ENCODE data around the gene ZNF697. TPM values are rescaled to one million over a fixed set of nuclear protein-coding genes. Genes with fewer than 3 reads are reported as not detected.

The ZNF697 gene
- total RNA-seq, 4 donors from 2014 or later, result 2.6 to 8.1 (median 3.7) TPM

- H3K36me3 ChIP-seq, result no peaks in the 10 kb centered on the region
- H3K4me1 ChIP-seq, result peaks cover 21% of the 10 kb centered on the region
- H3K9me3 ChIP-seq, result no peaks in the 10 kb centered on the region
- TF ChIP-seq EP300 (IDR thresholded peaks at IDR 0.05), result no peak
- no peak for TF ChIP-seq CTCF (IDR thresholded peaks at IDR 0.05)
- no peak for TF ChIP-seq POLR2AphosphoS5 (IDR thresholded peaks at IDR 0.05)
- no peak for TF ChIP-seq POLR2A (IDR thresholded peaks at IDR 0.05)
- H3K27ac ChIP-seq, result peak overlapping the region; percentile 15
- WGBS, result 54% methylated on average over 4 of the region's 4 CpGs
- H3K27me3 ChIP-seq, result no peaks in the 10 kb centered on the region
- DNase-seq (ENCODE audit: low spot score in 2 of 2), result no peak
- H3K4me3 ChIP-seq, result no peak overlapping the region
Observed at GRCh38 chr1:119674111-119674526, 26.1 kb upstream of the ZNF697 start.

GRCh38 chr1:119673171-119673940, 25.3 kb upstream of the ZNF697 start:
- H3K4me3 ChIP-seq, result no peak overlapping the region
- TF ChIP-seq POLR2AphosphoS5 (IDR thresholded peaks at IDR 0.05), result no peak
- no peak for TF ChIP-seq CTCF (IDR thresholded peaks at IDR 0.05)
- no peak for TF ChIP-seq EP300 (IDR thresholded peaks at IDR 0.05)
- TF ChIP-seq POLR2A (IDR thresholded peaks at IDR 0.05), result no peak
- WGBS, result 90% methylated on average over 4 of the region's 4 CpGs
- no peak for DNase-seq (ENCODE audit: low spot score in 2 of 2)
- peaks cover 21% of the 10 kb centered on the region for H3K4me1 ChIP-seq
- no peak overlapping the region for H3K27ac ChIP-seq
- no peaks in the 10 kb centered on the region for H3K36me3 ChIP-seq
- H3K9me3 ChIP-seq, result no peaks in the 10 kb centered on the region
- no peaks in the 10 kb centered on the region for H3K27me3 ChIP-seq

GRCh38 chr1:119670898-119671297, 22.8 kb upstream of the ZNF697 start:
- 97% methylated on average over 2 of the region's 2 CpGs for WGBS
- no peak for TF ChIP-seq EP300 (IDR thresholded peaks at IDR 0.05)
- TF ChIP-seq CTCF (IDR thresholded peaks at IDR 0.05), result no peak
- TF ChIP-seq POLR2A (IDR thresholded peaks at IDR 0.05), result no peak
- TF ChIP-seq POLR2AphosphoS5 (IDR thresholded peaks at IDR 0.05), result no peak
- no peaks in the 10 kb centered on the region for H3K27me3 ChIP-seq

GRCh38 chr1:119667173-119667572, 19.1 kb upstream of the ZNF697 start:
- Histone ChIP-seq H3K9me3 (no peaks in the 10 kb centered on the region), H3K36me3 (no peaks in the 10 kb centered on the region), H3K4me1 (no peaks in the 10 kb centered on the region), H3K27me3 (no peaks in the 10 kb centered on the region), H3K27ac (no peak overlapping the region), H3K4me3 (no peak overlapping the region)
- DNase-seq (ENCODE audit: low spot score in 2 of 2), result no peak
- WGBS, result 92% methylated on average over 6 of the region's 6 CpGs
- TF ChIP-seq POLR2AphosphoS5 (IDR thresholded peaks at IDR 0.05) (no peak), POLR2A (IDR thresholded peaks at IDR 0.05) (no peak), CTCF (IDR thresholded peaks at IDR 0.05) (no peak), EP300 (IDR thresholded peaks at IDR 0.05) (no peak)

More at GRCh38 chr1:119670898-119671297, 22.8 kb upstream of the ZNF697 start:
- no peak for DNase-seq (ENCODE audit: low spot score in 2 of 2)
- no peaks in the 10 kb centered on the region for H3K36me3 ChIP-seq
- H3K4me3 ChIP-seq, result no peak overlapping the region
- H3K4me1 ChIP-seq, result peaks cover 20% of the 10 kb centered on the region
- no peak overlapping the region for H3K27ac ChIP-seq
- H3K9me3 ChIP-seq, result no peaks in the 10 kb centered on the region

- Histone ChIP-seq H3K27ac (no peak overlapping the region), H3K4me1 (no peaks in the 10 kb centered on the region), H3K9me3 (no peaks in the 10 kb centered on the region), H3K4me3 (no peak overlapping the region), H3K27me3 (no peaks in the 10 kb centered on the region), H3K36me3 (no peaks in the 10 kb centered on the region)
- no peak for TF ChIP-seq POLR2AphosphoS5 (IDR thresholded peaks at IDR 0.05)
- no peak for TF ChIP-seq POLR2A (IDR thresholded peaks at IDR 0.05)
- no peak for TF ChIP-seq CTCF (IDR thresholded peaks at IDR 0.05)
- TF ChIP-seq EP300 (IDR thresholded peaks at IDR 0.05), result no peak
- 72% methylated on average over 5 of the region's 5 CpGs for WGBS
- no peak for DNase-seq (ENCODE audit: low spot score in 2 of 2)
Observed at GRCh38 chr1:119664067-119664466, 16.0 kb upstream of the ZNF697 start.
